Erythroblast (primary cell): ENCODE measurements around the gene TAPT1.

Source experiments
- DNase-seq, 2 experiments: peaks; one replicate each; lab custom pipeline; 2025; lab: John Stamatoyannopoulos, UW
- GATA1 ChIP-seq: IDR thresholded peaks from 2 replicates; pipeline ENCODE4 v1.6.1; 2011; ENCODE audit warnings: low read depth, mild to moderate bottlenecking, control low read depth, low read length, moderate library complexity
- POLR2A ChIP-seq: IDR thresholded peaks from 2 replicates; pipeline ENCODE4 v1.6.1; 2011; ENCODE audit warnings: mild to moderate bottlenecking, low read length

TAPT1 gene

GRCh38 chr4:16235209-16235608, 8.9 kb upstream of the TAPT1 start:
- TF ChIP-seq GATA1 (no peak), POLR2A (no peak)
- no peak for DNase-seq

GRCh38 chr4:16233569-16234177, 7.4 kb upstream of the TAPT1 start:
- TF ChIP-seq POLR2A (no peak), GATA1 (no peak)
- no peak for DNase-seq

- TF ChIP-seq GATA1 = no peak
- peak; percentile 13 for TF ChIP-seq POLR2A
- peak in 1 of 2 experiments; percentile 25 for DNase-seq
These were observed 5.4 kb upstream of the TAPT1 start for GRCh38 chr4:16231570-16232245.

GRCh38 chr4:16230308-16230707, 4.0 kb upstream of the TAPT1 start:
- TF ChIP-seq POLR2A (no peak), GATA1 (no peak)
- no peak for DNase-seq

GRCh38 chr4:16229604-16230003, 3.3 kb upstream of the TAPT1 start:
- TF ChIP-seq POLR2A (no peak), GATA1 (no peak)
- DNase-seq = no peak

- peak; percentile 52 to 65 for DNase-seq
- TF ChIP-seq GATA1 (no peak), POLR2A (peak; percentile 33)
These were observed 1.2 kb upstream of the TAPT1 start for GRCh38 chr4:16227462-16227868.

- peak; percentile 61 for TF ChIP-seq POLR2A
- no peak for TF ChIP-seq GATA1
- DNase-seq = peak; percentile 62 to 77
These were observed 668 bp upstream of the TAPT1 start for GRCh38 chr4:16226816-16227461.

GRCh38 chr4:16225167-16225862, 956 bp downstream of the TAPT1 start:
- TF ChIP-seq POLR2A (peak; percentile 32), GATA1 (no peak)
- peak; percentile 72 for DNase-seq

GRCh38 chr4:16224264-16225166, 1.8 kb downstream of the TAPT1 start:
- DNase-seq = peak; percentile 30 to 50
- TF ChIP-seq POLR2A = peak; percentile 9
- no peak for TF ChIP-seq GATA1

GRCh38 chr4:16222957-16223527, 3.2 kb downstream of the TAPT1 start:
- no peak for TF ChIP-seq POLR2A
- TF ChIP-seq GATA1 = no peak
- peak; percentile 25 to 43 for DNase-seq

GRCh38 chr4:16218950-16219349, 7.3 kb downstream of the TAPT1 start:
- TF ChIP-seq GATA1 (no peak), POLR2A (no peak)
- no peak for DNase-seq

GRCh38 chr4:16217300-16218051, 8.8 kb downstream of the TAPT1 start:
- TF ChIP-seq POLR2A = no peak
- no peak for TF ChIP-seq GATA1
- no peak for DNase-seq
